NCI-H2196 treated with DMSO at 0.1 percent for 48 hours (cell line): Measurements from ENCODE around the gene GBP2.

ENCODE experiments used
- DNase-seq: peaks from one replicate; lab custom pipeline; 2025; ENCODE audit not compliant: unreplicated experiment; lab: John Stamatoyannopoulos, UW

Gene GBP2, protein sequence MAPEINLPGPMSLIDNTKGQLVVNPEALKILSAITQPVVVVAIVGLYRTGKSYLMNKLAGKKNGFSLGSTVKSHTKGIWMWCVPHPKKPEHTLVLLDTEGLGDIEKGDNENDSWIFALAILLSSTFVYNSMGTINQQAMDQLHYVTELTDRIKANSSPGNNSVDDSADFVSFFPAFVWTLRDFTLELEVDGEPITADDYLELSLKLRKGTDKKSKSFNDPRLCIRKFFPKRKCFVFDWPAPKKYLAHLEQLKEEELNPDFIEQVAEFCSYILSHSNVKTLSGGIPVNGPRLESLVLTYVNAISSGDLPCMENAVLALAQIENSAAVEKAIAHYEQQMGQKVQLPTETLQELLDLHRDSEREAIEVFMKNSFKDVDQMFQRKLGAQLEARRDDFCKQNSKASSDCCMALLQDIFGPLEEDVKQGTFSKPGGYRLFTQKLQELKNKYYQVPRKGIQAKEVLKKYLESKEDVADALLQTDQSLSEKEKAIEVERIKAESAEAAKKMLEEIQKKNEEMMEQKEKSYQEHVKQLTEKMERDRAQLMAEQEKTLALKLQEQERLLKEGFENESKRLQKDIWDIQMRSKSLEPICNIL

DNA sequence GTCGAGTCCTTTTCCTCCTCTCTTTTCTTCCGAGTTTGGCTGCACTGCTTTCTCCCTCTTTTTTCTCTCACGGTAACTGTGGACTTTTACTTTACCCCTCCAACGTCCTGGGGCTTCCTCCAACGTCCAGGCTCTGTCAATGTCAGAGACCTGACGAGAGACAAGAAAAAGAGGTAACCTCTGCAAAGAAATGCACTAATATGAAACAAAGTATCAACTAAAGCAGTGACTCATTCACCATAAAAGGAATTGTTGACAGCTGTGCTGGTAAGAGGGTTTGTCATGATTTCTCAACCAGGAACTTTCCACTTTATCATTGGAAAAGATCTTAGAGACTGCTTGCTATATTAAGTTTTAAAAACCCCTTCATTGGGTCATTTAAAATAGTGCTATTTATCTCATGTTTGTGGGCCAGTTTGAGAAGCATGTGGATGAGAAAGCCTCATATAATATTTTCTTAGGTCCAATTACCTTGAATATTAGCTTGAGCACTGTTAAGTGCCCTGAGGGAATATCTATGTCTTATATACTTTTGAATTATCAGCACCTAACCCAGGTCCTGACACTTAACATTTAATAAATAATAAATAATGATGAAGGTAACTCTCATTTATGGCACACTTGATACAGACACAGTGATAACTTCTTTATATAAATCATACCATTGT is at the start of gene GBP2:
Gene GBP2 (minus strand): TSS at position 202 of the 668 bp plus-strand sequence. CDS start 4,148 bp downstream, outside the sequence.
- DNase-seq, result no peak

DNA sequence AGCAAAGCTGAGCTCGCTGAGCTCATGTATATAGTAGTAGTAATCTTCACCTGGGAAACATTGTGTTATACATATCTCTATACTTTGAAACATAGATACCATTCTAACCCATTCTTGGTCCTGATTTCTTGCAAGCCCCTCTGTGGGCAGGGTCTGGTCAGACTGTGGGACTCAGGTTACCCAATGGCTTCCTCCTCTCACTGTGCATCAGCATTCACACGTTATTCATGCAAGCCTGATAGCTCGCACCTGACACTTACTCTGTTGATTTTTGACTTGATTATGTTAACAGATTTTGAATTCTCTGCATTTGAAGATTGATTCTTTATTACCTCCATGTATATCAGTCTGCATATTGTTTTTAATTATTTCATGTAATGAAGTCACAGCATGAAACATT is 48.6 kb upstream of the GBP2 start:
- DNase-seq, result no peak

DNA sequence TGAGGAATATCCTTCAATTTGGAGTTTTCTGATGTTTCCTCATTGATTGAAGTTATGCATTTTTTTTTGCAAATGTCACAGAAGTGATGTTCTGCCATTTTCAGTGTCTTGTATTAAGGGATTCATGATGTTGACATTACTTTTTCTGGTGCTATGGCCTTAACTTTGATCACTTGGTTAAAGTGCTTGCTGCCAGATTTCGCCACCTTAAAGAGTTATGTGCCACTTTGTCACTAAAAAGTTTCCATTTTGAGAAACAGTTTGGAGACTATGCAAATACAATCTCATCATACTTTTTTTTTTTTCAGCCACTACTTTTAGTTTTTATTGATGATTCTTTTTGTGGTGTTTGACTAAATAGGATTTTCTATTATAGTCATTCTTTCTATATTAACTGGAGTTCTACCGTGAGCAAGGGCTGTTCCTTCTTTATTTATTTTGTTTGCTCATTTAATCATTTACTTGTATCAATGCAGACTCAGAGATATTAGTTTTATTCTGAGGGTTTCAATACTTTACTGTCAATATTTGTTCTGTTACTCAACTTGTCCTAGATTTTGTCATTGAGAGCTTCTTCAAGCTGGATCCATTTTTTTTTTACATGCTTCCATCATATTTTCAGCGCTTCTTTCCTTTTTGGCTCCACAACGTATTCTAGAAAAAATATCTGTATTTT is 46.7 kb upstream of the GBP2 start:
- no peak for DNase-seq

DNA sequence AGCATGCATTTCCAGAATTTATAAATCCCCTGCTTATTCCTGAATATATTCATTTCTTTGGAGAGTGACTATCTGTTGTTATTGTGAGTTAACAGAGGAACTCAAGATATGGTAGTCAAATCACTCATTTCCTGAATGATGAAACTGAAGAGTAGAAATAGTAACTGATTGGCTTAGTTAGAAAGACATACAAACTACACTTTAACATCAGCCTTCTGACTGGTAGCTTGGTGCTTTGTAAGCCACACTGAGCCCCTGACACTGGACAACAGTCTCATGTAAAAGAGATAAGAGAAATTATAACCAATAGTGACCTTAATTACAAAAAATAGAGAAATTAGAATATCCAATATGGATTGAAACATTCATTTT is 45.1 kb upstream of the GBP2 start:
- no peak for DNase-seq

DNA sequence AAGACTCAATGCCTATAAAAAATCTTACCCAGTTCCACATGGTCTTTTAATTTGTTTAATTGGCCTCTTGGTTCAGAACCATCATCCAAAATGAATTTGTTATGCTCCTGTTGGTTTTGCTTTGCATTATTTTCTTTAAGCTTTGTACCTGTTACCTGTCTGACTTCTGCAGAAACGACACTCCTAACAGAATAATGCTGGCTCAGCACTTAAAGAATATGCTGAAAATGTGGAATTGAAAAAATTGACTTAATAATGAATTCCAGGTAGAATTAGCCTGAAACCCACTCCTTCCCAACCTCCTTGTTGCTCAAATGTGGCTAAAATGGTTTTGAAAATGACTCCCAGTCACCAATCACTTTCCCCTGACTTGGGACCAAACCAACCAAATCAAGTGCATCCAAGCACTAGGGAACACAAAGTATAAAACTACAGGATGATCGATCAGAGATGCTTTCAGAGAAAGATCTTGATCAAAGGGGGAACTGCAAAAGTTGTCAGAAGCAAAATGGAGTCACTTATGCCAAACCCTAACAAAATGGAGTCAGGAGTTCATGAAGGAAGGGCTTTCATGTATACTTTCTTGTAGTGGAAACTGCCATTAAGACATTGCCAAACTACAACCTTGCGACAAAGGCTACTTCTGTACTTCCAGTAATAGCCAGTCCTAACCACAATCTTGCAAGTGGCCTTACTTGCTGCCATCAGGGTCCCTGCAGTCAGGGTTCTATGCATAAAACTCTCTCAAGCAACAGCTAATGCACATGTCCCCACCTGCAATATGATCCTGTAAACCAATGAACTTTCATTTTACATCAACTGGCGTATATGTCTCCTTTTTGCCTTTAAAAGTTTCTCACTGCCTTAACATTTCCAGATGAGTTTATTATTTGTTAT is 44.5 kb upstream of the GBP2 start:
- DNase-seq, result no peak

DNA sequence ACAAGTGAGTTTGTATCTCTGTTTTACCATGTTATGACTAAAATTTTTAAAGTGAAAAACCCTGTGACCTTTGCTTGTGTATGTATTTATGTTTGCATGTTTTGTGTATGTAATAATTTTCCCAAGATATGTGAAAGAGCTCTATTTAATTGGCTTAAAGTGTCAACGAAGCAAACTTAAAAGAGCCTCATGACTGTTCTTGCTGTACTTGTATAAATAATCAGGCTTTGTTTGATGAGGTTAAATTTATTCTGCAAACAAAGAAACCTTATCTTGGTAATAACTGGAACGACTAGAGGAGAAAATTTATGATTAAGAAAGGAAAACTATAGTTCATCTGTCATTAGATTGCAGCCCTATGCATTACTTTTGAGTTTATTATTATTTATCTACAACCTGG is 43.3 kb upstream of the GBP2 start:
- DNase-seq, result no peak

DNA sequence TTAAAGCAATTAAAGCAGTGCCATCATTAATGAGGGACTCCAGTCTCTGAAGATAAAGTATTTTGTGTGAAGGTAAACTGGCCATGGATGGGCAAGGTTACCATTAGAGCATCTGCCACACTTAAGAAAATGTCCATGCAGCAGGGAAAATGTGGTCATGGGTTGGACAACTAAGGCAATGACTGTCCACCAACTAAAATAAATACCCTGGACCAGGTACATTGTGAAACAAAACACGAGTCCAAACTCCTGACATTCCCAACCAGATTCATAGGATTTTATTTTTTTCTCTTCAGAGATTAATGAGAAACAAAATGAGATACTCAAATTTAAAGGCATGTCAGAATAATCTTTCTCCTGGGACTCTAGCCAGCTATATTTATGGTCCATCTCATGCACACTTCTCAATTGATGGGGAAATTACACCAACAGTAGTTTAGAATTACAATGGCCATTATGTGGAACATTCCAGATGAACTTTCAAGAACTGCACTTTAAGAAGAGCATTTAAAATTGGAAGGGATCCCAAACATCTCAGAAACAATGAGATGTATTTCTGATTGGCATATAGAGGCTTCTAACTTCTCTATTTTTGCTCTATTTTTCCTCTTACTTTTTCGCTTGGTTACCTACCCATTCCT is 41.8 kb upstream of the GBP2 start:
- no peak for DNase-seq

DNA sequence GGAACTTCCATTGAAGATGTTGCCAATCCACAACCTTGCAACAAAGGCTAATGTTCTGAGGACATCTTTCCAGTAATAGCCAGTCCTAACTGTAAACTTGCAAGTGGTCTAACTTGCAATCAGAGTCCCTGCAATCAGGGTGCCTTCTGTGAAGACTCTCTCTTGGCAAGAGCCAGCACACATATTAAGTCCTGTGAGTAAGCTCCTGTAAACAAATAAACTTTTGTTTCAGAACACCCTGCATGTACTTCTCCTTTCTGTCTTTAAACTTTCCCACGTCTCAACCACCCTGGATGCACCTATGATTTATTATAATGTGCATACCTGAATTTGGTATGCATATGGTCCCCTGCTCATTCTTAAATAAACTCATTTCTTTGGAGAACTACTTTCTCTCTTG is 40.8 kb upstream of the GBP2 start:
- DNase-seq, result no peak

DNA sequence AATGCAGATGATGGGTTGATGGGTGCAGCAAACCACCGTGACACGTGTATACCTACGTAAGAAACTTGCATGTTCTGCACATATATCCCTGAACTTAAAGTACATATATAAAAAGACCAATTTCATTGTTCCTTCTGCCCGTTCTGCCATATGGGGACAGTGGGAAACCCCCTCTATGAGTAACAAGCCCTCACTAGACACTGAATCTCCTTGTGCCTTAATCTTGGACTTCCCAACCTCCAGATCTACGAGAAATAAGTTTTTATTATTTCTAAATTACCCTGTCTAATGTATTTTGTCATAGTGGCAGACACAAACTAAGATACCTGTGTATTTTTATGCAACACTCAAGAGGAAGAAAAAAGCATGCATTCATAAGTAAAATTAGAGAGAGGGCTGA is 39.9 kb upstream of the GBP2 start:
- DNase-seq, result no peak

DNA sequence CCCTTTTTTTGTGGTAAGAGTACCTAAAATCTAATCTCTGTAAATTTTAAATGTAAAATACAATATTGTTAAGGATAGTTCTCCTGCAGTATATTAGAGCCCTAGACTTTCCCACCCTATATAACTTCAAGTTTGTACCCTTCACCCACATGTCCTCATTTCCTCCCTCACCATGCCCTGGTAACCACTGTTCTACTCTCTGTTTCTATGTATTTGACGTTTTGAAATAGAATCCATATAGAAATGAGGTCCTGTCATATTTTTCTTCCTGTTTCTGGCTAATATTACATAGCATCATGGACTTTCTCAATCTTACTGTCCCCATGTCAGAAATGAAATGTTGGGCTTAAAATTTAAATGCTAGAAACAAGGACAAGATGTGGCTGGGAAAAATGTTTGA is 25.1 kb upstream of the GBP2 start:
- DNase-seq, result no peak

DNA sequence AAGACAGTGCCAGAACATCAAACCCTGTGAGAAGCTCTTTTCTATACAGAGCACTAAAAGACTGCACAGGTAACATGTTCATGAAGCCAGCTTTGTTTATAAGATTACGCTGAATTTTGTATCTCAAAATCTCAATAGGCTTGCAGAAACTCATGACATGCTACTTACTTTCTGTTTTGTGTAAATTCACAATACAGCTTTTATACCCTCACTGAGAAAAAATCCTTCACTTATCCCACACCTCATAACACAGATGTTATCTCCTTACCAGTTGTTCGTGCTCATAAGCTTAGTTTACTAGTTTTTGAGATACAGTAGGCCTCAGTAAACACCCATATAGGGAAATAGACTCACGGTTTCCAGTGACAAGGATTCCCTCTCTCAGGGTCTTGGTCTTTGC is 24.1 kb upstream of the GBP2 start:
- no peak for DNase-seq

DNA sequence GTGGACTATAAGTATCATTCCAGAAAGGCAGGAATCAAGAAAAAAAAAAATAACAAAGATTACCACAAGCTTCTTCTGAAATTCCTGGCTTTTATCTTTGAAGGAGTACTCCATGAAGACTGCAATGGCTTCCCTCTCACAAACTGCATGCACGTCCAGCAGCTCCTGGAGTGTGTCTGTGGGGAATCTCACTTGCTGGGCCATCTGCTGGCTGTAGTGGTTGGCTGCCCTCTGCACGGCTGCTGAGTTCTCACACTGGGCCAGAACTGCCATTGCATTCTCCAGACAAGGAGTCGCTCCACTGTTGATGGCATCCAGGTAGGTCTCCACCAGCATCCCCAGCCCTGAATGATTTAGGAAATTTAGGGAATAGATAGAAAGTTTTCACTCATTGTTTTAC is 23.3 kb upstream of the GBP2 start:
- no peak for DNase-seq

DNA sequence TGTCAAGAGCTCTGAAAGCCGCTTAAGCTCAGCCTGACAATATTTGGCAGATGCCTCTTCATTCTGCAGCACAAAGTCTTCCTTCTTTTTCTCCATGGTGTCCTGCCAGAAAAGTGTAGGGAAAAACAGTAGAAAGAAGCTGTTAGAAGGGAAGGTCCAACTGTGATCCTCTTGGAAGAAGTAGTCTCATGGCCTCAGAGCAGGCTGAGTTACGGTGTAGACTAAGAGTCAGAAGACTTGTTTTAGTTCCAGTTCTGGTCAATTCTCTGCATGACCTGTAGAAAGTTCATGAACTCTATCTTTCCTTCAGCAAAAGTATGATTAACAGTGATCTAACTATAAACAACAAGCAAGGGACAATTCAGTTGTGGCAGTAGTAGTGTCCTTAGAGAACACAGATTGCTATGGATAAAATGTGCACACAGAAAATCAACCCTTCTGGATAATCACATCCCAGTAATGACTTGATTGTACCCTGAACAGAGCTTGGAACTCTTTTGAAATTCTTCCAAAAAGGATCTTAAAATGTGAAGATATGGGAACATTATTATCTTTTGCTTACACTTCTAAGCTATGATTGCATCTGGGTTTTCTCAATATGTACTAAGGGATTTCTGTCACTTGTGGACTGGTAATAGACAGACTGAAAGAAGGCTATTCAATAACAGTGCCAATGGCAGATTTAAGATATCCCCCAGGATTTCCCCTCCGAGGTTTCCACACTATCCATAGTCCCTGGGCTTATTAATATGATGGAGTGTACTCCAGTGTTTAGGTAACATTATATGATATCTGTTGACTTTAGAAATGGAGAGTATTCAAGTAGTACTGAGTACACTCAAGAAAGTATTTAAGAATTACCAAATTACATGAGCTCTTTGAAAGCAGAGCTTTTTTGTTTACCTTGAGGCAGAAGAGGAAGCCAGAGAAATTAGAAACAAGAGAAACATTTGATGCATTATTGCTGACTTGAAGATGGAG is 22.1 kb upstream of the GBP2 start:
- DNase-seq, result no peak

DNA sequence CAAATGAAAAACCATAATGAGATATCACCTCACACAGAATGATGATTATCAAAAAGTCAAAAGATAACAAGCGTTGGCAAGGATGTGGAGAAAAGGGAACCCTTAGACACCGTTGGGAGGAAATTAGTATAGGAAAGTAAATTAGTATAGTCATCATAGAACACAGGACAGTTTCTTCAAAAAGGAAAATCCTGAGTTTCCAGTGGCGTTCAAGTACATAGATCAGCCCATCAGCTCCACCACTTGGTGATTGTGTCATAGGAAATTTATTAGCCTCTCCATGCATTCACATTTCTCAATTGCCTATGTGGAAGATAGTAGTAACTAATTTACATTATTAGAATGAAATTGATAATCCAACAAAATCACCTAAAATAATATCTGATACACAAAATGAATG is 20.8 kb upstream of the GBP2 start:
- DNase-seq, result no peak

DNA sequence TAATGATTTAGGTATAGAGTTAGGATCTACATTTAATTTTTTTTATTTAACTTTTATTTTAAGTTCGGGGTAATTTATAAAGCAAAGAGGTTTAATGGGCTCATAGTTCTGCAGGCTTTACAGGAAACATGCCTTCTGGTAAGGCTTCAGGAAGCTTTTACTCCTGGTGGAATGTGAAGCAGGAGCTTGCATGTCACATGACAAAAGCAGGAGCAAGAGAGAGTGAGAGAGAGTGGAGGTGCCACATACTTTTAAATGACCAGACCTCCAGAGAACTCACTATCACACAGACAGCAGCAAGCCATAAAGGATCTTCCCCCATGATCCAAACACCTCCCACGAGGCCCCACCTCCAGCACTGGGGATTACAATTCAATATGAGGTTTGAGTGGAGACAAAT is 17.6 kb upstream of the GBP2 start:
- DNase-seq, result no peak

DNA sequence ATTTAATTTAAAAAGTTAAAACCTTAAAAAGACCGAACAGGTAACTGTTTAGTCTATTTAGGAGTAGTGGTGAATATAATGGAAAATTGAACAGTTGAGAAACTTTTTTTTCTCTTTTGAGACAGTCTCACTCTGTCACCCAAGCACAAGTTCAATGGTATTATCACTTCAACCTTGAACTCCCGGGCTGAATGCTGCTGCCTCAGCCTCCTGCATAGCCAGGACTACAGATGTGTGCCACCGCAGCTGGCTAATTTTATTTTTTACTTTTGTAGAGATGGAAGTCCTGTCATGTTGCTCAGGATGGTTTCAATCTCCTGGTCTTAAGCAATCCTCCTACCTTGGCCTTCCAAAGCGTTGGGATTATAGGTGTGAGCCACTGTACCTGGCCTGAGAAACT is 16.2 kb upstream of the GBP2 start:
- no peak for DNase-seq

DNA sequence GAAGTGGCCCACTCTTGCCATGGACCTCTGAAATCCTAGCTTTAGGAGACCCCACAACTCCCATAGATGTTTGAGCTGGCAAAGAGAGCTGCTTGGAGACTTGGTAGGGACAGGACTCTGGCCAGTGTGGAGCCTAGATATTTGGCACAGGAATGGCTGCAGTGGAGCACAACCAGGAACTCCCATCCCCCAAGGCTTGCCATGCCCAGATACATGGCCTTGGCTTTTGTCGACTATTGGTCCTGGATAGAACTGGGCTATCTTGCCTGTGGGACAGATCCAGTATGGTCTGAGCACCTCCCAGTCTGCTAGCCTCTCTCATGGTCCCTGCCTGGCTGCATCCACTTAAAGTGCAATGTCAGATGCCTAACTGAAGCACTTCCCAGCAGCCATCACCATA is 7.8 kb upstream of the GBP2 start:
- no peak for DNase-seq

DNA sequence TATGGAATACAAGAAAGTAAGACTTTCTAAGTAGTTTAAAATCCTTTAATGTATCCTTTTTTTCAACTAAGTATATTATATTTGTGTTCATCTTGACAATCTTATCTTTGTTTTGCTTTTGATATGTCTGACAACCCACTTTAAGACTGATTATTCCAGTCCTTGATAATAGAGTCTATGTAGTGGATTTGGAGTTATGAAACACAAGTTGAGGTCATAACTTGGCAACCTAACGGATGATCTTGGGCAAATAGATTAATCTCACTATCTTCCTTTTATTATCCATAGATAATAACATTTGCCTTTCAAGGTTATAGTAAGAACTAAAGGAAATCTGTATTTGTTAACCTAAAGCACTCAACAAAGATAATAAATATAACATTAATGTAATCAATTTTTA is 4.8 kb upstream of the GBP2 start:
- DNase-seq, result no peak

DNA sequence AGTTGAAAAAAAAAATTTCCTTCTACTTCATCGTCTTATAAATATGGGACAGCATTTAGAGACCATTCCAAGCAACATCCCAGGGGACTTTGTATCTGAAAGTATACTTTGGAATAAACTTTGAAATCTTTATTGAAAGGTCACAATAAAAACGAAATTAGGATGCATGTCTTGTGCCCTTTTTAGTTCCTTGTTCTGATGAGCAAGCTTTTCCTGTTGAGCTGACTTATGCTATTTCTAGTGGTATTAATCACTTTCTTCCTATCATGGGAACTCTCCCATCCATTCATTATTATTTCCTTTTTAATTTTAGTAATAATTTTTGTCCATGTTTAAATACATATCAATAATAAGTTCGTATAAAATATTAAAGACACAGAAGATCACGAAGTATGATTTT is 4.0 kb upstream of the GBP2 start:
- no peak for DNase-seq
